Measurements from ENCODE around the gene GDI2.

GRCh38 chr10:5856701-5857004 is 43.4 kb upstream of the GDI2 start:
- TF ChIP-seq CTCF (optimal IDR thresholded peaks at IDR 0.05 in 1 of 3, IDR thresholded peaks at IDR 0.05 in 1 of 3, conservative IDR thresholded peaks at IDR 0.05 in 1 of 3; ENCODE audit: extremely low read depth in 1 of 3, insufficient read depth in 2 of 3, low read length in 3 of 3) = no peak
- no peak for TF ChIP-seq EZH2 (IDR thresholded peaks at IDR 0.05; ENCODE audit: low read length)

Measured in keratinocyte (primary cell).